Trophoblast cell (in vitro differentiated cells and primary cell): Measurements from ENCODE around the gene SLC38A7.

ENCODE experiments used
- DNase-seq, 2 donors: peaks; one replicate each; pipeline ENCODE4 v3.0.0-alpha.2; 2016
- H2AFZ ChIP-seq: 2 replicates; pipeline ENCODE4 v1.6.1; 2013; ENCODE audit warnings: low read length, moderate library complexity, mild to moderate bottlenecking; ENCODE audit not compliant: insufficient read depth, poor library complexity
- H2AK5ac ChIP-seq: 2 replicates; pipeline ENCODE4 v1.6.1; 2013; ENCODE audit warnings: mild to moderate bottlenecking, low read length
- H2BK120ac ChIP-seq: 2 replicates; pipeline ENCODE4 v1.6.1; 2013; ENCODE audit warnings: low read length, mild to moderate bottlenecking, moderate library complexity; ENCODE audit not compliant: insufficient read depth, poor library complexity
- H2BK12ac ChIP-seq: 2 replicates; pipeline ENCODE4 v1.6.1; 2013; ENCODE audit warnings: mild to moderate bottlenecking, low read length, moderate library complexity
- H2BK5ac ChIP-seq: 2 replicates; pipeline ENCODE4 v1.6.1; 2013; ENCODE audit warnings: low read length, low read depth, moderate library complexity, mild to moderate bottlenecking; ENCODE audit not compliant: poor library complexity
- H3K14ac ChIP-seq: 2 replicates; pipeline ENCODE4 v1.6.1; 2013; ENCODE audit warnings: mild to moderate bottlenecking, low read length
- H3K18ac ChIP-seq: 2 replicates; pipeline ENCODE4 v1.6.1; 2013; ENCODE audit warnings: mild to moderate bottlenecking, low read length
- H3K23ac ChIP-seq: 2 replicates; pipeline ENCODE4 v1.6.1; 2013; ENCODE audit warnings: low read length
- H3K27ac ChIP-seq: 2 replicates; pipeline ENCODE4 v1.5.1; 2013; ENCODE audit warnings: low read depth, mild to moderate bottlenecking, inconsistent platforms, low read length, moderate library complexity
- H3K27me3 ChIP-seq: 2 replicates; pipeline ENCODE4 v1.6.1; 2013; ENCODE audit warnings: inconsistent platforms, mild to moderate bottlenecking, low read length, moderate library complexity; ENCODE audit not compliant: insufficient read depth
- H3K36me3 ChIP-seq, 2 experiments: 1 replicate in 1 of 2; 2 replicates in 1 of 2; pipeline ENCODE4 v1.6.1; 2013; ENCODE audit warnings: low read length in 2 of 2, mild to moderate bottlenecking in 2 of 2, moderate library complexity in 1 of 2; ENCODE audit not compliant: insufficient read depth in 2 of 2, control insufficient read depth in 1 of 2
- H3K4ac ChIP-seq: 2 replicates; pipeline ENCODE4 v1.6.1; 2013; ENCODE audit warnings: low read depth, mild to moderate bottlenecking, low read length, moderate library complexity
- H3K4me1 ChIP-seq, 2 experiments: 1 replicate in 1 of 2; 2 replicates in 1 of 2; pipeline ENCODE4 v1.6.1; 2013; ENCODE audit warnings: low read length in 2 of 2, mild to moderate bottlenecking in 2 of 2, moderate library complexity in 1 of 2; ENCODE audit not compliant: insufficient read depth in 2 of 2, control insufficient read depth in 1 of 2
- H3K4me2 ChIP-seq: 2 replicates; pipeline ENCODE4 v1.6.1; 2013; ENCODE audit warnings: inconsistent platforms, mild to moderate bottlenecking, low read length, moderate library complexity
- H3K4me3 ChIP-seq: 2 replicates; pipeline ENCODE4 v1.5.1; 2013; ENCODE audit warnings: mild to moderate bottlenecking, low read depth, low read length, inconsistent platforms
- H3K79me1 ChIP-seq: one replicate; pipeline ENCODE4 v1.6.1; 2013; ENCODE audit warnings: low read length
- H3K79me2 ChIP-seq: 2 replicates; pipeline ENCODE4 v1.6.1; 2013; ENCODE audit warnings: low read length, mild to moderate bottlenecking; ENCODE audit not compliant: control insufficient read depth, insufficient read depth, poor library complexity
- H3K9ac ChIP-seq: 2 replicates; pipeline ENCODE4 v1.6.1; 2013; ENCODE audit warnings: mild to moderate bottlenecking, low read length
- H3K9me3 ChIP-seq: 2 replicates; pipeline ENCODE4 v1.6.1; 2013; ENCODE audit warnings: low read depth, mild to moderate bottlenecking, control low read depth, inconsistent platforms, low read length; ENCODE audit not compliant: insufficient read depth
- H4K12ac ChIP-seq: 2 replicates; pipeline ENCODE4 v1.6.1; 2013; ENCODE audit warnings: low read depth, mild to moderate bottlenecking, low read length, moderate library complexity
- H4K8ac ChIP-seq: 2 replicates; pipeline ENCODE4 v1.6.1; 2013; ENCODE audit warnings: low read depth, mild to moderate bottlenecking, low read length, moderate library complexity
- H4K91ac ChIP-seq: one replicate; pipeline ENCODE4 v1.6.1; 2013; ENCODE audit warnings: low read depth, mild to moderate bottlenecking, low read length, moderate library complexity
- WGBS: extraction: QIAGEN DNeasy Blood & Tissue Kit; methylation state at CpG from one replicate; pipeline ENCODE4 v1.1.7; 2013; ENCODE audit warnings: missing lambda C conversion rate; ENCODE audit not compliant: insufficient read length, insufficient coverage; ENCODE audit errors: extremely low coverage; 5-methylcytosine and 5-hydroxymethylcytosine counted together

Gene SLC38A7

GRCh38 chr16:58644108-58644507, 40.5 kb downstream of the SLC38A7 start:
- Histone ChIP-seq H3K4me1 (no peaks in the 10 kb centered on the region), H2AFZ (no peak overlapping the region), H2AK5ac (no peak overlapping the region), H3K36me3 (no peaks in the 10 kb centered on the region), H3K23ac (no peak overlapping the region), H4K91ac (no peak overlapping the region), H3K79me1 (no peaks in the 10 kb centered on the region), H3K18ac (no peak overlapping the region), H3K27me3 (no peaks in the 10 kb centered on the region), H3K9me3 (no peaks in the 10 kb centered on the region), H2BK12ac (no peak overlapping the region), H3K14ac (no peak overlapping the region), H2BK120ac (no peak overlapping the region), H3K79me2 (no peaks in the 10 kb centered on the region), H3K9ac (no peak overlapping the region), H3K4me2 (no peak overlapping the region), H3K4ac (no peak overlapping the region), H4K8ac (no peak overlapping the region), H3K27ac (no peak overlapping the region), H4K12ac (no peak overlapping the region), H3K4me3 (no peak overlapping the region), H2BK5ac (no peak overlapping the region)
- WGBS = no CpG with 5 or more reads among the region's 5 CpGs
- no peak for DNase-seq

DNA sequence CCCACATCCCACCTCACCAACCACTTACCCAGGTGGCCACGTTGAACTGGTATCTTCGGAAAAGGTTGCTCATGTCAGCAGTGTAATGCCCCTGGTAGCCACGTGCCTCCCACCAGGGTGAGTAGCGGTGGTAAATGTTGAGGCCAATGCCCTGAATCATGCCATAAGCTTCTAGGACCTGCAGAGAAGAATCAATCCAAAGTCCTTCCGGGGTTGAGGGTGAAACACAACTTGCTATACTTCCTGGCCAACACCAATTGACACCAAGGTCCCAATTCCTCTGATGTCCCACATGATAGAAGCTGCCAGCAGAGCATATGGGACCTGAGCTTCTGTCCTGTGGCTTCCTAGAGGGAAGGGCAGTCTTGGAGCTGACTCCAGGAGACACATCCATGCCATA, 43.6 kb downstream of the SLC38A7 start:
- Histone ChIP-seq H2BK12ac (no peak overlapping the region), H3K27ac (no peak overlapping the region), H3K4ac (no peak overlapping the region), H2AFZ (no peak overlapping the region), H2AK5ac (no peak overlapping the region), H3K23ac (no peak overlapping the region), H3K14ac (no peak overlapping the region), H3K79me2 (no peaks in the 10 kb centered on the region), H4K91ac (no peak overlapping the region), H3K4me1 (no peaks in the 10 kb centered on the region), H3K18ac (no peak overlapping the region), H4K8ac (no peak overlapping the region), H4K12ac (no peak overlapping the region), H3K9ac (no peak overlapping the region), H3K9me3 (no peaks in the 10 kb centered on the region), H2BK5ac (no peak overlapping the region), H3K79me1 (no peaks in the 10 kb centered on the region), H3K4me3 (no peak overlapping the region), H3K36me3 (no peaks in the 10 kb centered on the region), H3K27me3 (no peaks in the 10 kb centered on the region), H2BK120ac (no peak overlapping the region), H3K4me2 (no peak overlapping the region)
- DNase-seq = no peak
- no CpG with 5 or more reads among the region's 5 CpGs for WGBS

DNA sequence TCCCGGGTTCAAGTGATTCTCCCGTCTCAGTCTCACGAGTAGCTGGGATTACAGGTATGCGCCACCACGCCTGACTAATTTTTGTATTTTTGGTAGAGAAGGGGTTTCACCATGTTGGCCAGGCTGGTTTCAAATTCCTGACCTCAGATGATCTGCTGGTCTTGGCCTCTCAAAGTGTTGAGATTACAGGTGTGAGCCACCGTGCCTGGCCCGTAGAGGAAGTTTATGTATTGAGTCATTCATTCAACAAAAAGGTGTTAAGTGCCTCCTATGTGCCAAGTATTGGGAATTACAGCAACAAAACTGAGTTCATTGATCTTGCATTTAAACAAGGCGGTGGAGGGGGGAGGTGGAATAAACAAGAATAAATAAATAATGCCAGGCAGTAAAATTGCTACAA, 44.7 kb downstream of the SLC38A7 start:
- Histone ChIP-seq H3K18ac (no peak overlapping the region), H4K12ac (no peak overlapping the region), H3K79me2 (no peaks in the 10 kb centered on the region), H3K36me3 (no peaks in the 10 kb centered on the region), H3K9ac (no peak overlapping the region), H2AK5ac (no peak overlapping the region), H3K79me1 (no peaks in the 10 kb centered on the region), H2BK12ac (no peak overlapping the region), H2BK120ac (no peak overlapping the region), H3K4ac (no peak overlapping the region), H3K27ac (no peak overlapping the region), H2BK5ac (no peak overlapping the region), H3K23ac (no peak overlapping the region), H2AFZ (no peak overlapping the region), H3K27me3 (no peaks in the 10 kb centered on the region), H4K8ac (no peak overlapping the region), H3K4me1 (no peaks in the 10 kb centered on the region), H3K4me2 (no peak overlapping the region), H4K91ac (no peak overlapping the region), H3K9me3 (no peaks in the 10 kb centered on the region), H3K4me3 (no peak overlapping the region), H3K14ac (no peak overlapping the region)
- no CpG with 5 or more reads among the region's 8 CpGs for WGBS
- DNase-seq = peak; percentile 76 to 90

DNA sequence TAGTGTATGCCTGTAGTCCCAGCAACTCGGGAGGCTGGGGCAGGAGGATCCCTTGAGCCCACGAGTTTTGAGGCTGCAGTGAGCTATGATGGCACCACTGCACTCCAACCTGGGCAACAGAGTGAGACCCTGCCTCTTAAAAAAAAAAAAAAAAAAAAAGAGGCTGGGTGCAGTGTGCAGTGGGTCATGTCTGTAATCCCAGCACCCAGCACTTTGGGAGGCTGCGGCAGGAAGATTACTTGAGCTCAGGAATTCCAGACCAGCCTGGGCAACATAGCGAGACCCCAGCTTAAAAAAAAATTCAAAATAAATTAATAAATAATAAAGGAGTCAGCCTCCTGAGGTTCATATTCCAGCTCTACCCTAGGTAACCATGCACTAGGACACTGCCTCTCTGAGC, 45.3 kb downstream of the SLC38A7 start:
- Histone ChIP-seq H3K14ac (no peak overlapping the region), H3K79me2 (no peaks in the 10 kb centered on the region), H3K9ac (no peak overlapping the region), H2BK5ac (no peak overlapping the region), H2BK12ac (no peak overlapping the region), H3K4me1 (no peaks in the 10 kb centered on the region), H3K18ac (no peak overlapping the region), H3K9me3 (no peaks in the 10 kb centered on the region), H2AK5ac (no peak overlapping the region), H3K4ac (no peak overlapping the region), H3K36me3 (no peaks in the 10 kb centered on the region), H2AFZ (no peak overlapping the region), H3K4me3 (no peak overlapping the region), H2BK120ac (no peak overlapping the region), H4K91ac (no peak overlapping the region), H4K8ac (no peak overlapping the region), H3K27me3 (no peaks in the 10 kb centered on the region), H3K27ac (no peak overlapping the region), H3K4me2 (no peak overlapping the region), H3K79me1 (no peaks in the 10 kb centered on the region), H4K12ac (no peak overlapping the region), H3K23ac (no peak overlapping the region)
- no peak for DNase-seq
- no CpG with 5 or more reads among the region's 4 CpGs for WGBS
